H1 (cell line): ENCODE data around the gene EPG5. TPM values are rescaled to one million over a fixed set of nuclear protein-coding genes. Genes with fewer than 3 reads are reported as not detected.

Experiments
- CTCF ChIA-PET: fragments of 300-600 bp; sonication (Branson Sonifier 250); formaldehyde crosslinking; loops from one replicate; lab custom pipeline; 2021; ENCODE audit not compliant: partially characterized antibody; lab: Charles Lee
- POLR2A ChIA-PET: fragments of 300-600 bp; sonication (Branson Sonifier 250); formaldehyde crosslinking; loops from one replicate; lab custom pipeline; 2021; ENCODE audit warnings: inconsistent platforms; ENCODE audit not compliant: partially characterized antibody; lab: Charles Lee
- DNase-seq, 2 experiments: peaks; one replicate each; pipeline versions ENCODE4 v3.0.0 to v3.0.0-alpha.2; 2010 to 2022; ENCODE audit warnings: low spot score in 2 of 2, low read depth in 1 of 2, mixed read lengths in 1 of 2
- FAIRE-seq: peaks from 2 replicates; lab custom pipeline; 2011; peaks lifted over from hg19 to GRCh38; lab: Jason Lieb, UNC
- H2AFZ ChIP-seq: 2 replicates; pipeline ENCODE4 v1.8.1; 2012; ENCODE audit warnings: low read length, inconsistent platforms
- H2AK5ac ChIP-seq: 2 replicates; pipeline ENCODE4 v1.6.1; 2013; ENCODE audit warnings: low read depth, low read length
- H2BK120ac ChIP-seq: replicated peaks from 2 replicates; pipeline ENCODE3; 2013; ENCODE audit warnings: low read depth, low read length, inconsistent platforms
- H2BK12ac ChIP-seq: 2 replicates; pipeline ENCODE4 v1.6.1; 2013; ENCODE audit warnings: low read depth, low read length
- H2BK15ac ChIP-seq: 2 replicates; pipeline ENCODE4 v1.6.1; 2013; ENCODE audit warnings: low read length
- H2BK20ac ChIP-seq: 2 replicates; pipeline ENCODE4 v1.6.1; 2013; ENCODE audit warnings: low read length
- H2BK5ac ChIP-seq: 2 replicates; pipeline ENCODE4 v1.6.1; 2013; ENCODE audit warnings: low read depth, low read length
- H3K14ac ChIP-seq: 2 replicates; pipeline ENCODE4 v1.6.1; 2013; ENCODE audit warnings: inconsistent platforms; ENCODE audit not compliant: insufficient read length
- H3K18ac ChIP-seq: 2 replicates; pipeline ENCODE4 v1.6.1; 2013; ENCODE audit warnings: low read length; ENCODE audit errors: extremely low read depth
- H3K23ac ChIP-seq: 2 replicates; pipeline ENCODE4 v1.6.1; 2013; ENCODE audit warnings: inconsistent platforms; ENCODE audit not compliant: insufficient read length
- H3K23me2 ChIP-seq: 2 replicates; pipeline ENCODE4 v1.6.1; 2013; ENCODE audit warnings: low read depth, low read length
- H3K27ac ChIP-seq: 2 replicates; pipeline ENCODE4 v1.6.1; 2011; ENCODE audit warnings: low read depth, low read length, inconsistent platforms
- H3K27me3 ChIP-seq, 4 experiments: replicated peaks in 1 of 4; 1 replicate in 1 of 4; 2 replicates in 3 of 4; pipeline versions ENCODE4 v1.6.1 to v1.8.1; 2011 to 2013; ENCODE audit warnings: low read length in 3 of 4, mild to moderate bottlenecking in 3 of 4, inconsistent platforms in 2 of 4, mixed read lengths in 2 of 4, moderate library complexity in 1 of 4; ENCODE audit not compliant: control insufficient read depth in 3 of 4, insufficient read depth in 3 of 4; ENCODE audit errors: extremely low read depth in 1 of 4
- H3K36me3 ChIP-seq, 4 experiments: 2 replicates each; pipeline versions ENCODE4 v1.6.1 to v1.8.1; 2011 to 2013; ENCODE audit warnings: mild to moderate bottlenecking in 4 of 4, low read length in 3 of 4, moderate library complexity in 2 of 4, control low read depth in 1 of 4, inconsistent platforms in 1 of 4; ENCODE audit not compliant: insufficient read depth in 4 of 4, control insufficient read depth in 2 of 4
- H3K4ac ChIP-seq: replicated peaks from 2 replicates; pipeline ENCODE3; 2013; ENCODE audit warnings: low read length, low read depth, mixed read lengths, inconsistent platforms; ENCODE audit not compliant: insufficient read length
- H3K4me1 ChIP-seq, 4 experiments: replicated peaks in 1 of 4; 1 replicate in 1 of 4; 2 replicates in 3 of 4; pipeline versions ENCODE4 v1.6.1 to v1.8.1; 2011 to 2013; ENCODE audit warnings: low read length in 3 of 4, inconsistent platforms in 2 of 4, mixed read lengths in 1 of 4; ENCODE audit not compliant: insufficient read depth in 4 of 4, control insufficient read depth in 3 of 4
- H3K4me2 ChIP-seq, 2 experiments: 2 replicates each; pipeline versions ENCODE4 v1.6.1 to v1.8.1; 2011 to 2013; ENCODE audit warnings: low read depth in 2 of 2, low read length in 2 of 2, control low read depth in 1 of 2, inconsistent platforms in 1 of 2, mild to moderate bottlenecking in 1 of 2; ENCODE audit not compliant: insufficient read depth in 1 of 2
- H3K4me3 ChIP-seq, 4 experiments: fragments of 200-600, 300-600 bp in 1 of 4; sonication (generic), shearing (Covaris generic), sonication (Bioruptor Twin) in 1 of 4; 2 replicates each; pipeline versions ENCODE4 v1.5.1 to v1.8.1; 2011 to 2016; ENCODE audit warnings: low read length in 4 of 4, low read depth in 3 of 4, control low read depth in 2 of 4, inconsistent platforms in 2 of 4, mild to moderate bottlenecking in 2 of 4, mixed read lengths in 1 of 4, moderate library complexity in 1 of 4; ENCODE audit not compliant: insufficient read depth in 2 of 4; ENCODE audit errors: extremely low read depth in 1 of 4
- H3K56ac ChIP-seq: replicated peaks from 2 replicates; pipeline ENCODE3; 2013; ENCODE audit warnings: low read depth, mild to moderate bottlenecking, mixed read lengths, low read length, inconsistent platforms; ENCODE audit not compliant: insufficient read length
- H3K79me1 ChIP-seq: 2 replicates; pipeline ENCODE4 v1.6.1; 2013; ENCODE audit warnings: low read depth, low read length, control low read depth
- H3K79me2 ChIP-seq, 2 experiments: 2 replicates each; pipeline versions ENCODE4 v1.6.1 to v1.8.1; 2012 to 2013; ENCODE audit warnings: low read length in 2 of 2, mild to moderate bottlenecking in 2 of 2, inconsistent platforms in 1 of 2; ENCODE audit not compliant: insufficient read depth in 2 of 2, control insufficient read depth in 1 of 2
- H3K9ac ChIP-seq, 4 experiments: replicated peaks in 1 of 4; 1 replicate in 1 of 4; 2 replicates in 3 of 4; pipeline versions ENCODE4 v1.6.1 to v1.8.1; 2011 to 2013; ENCODE audit warnings: low read depth in 3 of 4, low read length in 3 of 4, control low read depth in 2 of 4, mild to moderate bottlenecking in 2 of 4, moderate library complexity in 2 of 4, inconsistent platforms in 1 of 4; ENCODE audit errors: extremely low read depth in 1 of 4
- H3K9me3 ChIP-seq, 2 experiments: 2 replicates each; pipeline versions ENCODE4 v1.6.1 to v1.8.1; 2012 to 2013; ENCODE audit warnings: mild to moderate bottlenecking in 2 of 2, moderate library complexity in 2 of 2, control low read depth in 1 of 2, inconsistent platforms in 1 of 2, low read depth in 1 of 2, low read length in 1 of 2, mixed read lengths in 1 of 2; ENCODE audit not compliant: insufficient read depth in 2 of 2
- H4K20me1 ChIP-seq, 2 experiments: replicated peaks in 1 of 2; 2 replicates each; pipeline versions ENCODE3 to v1.8.1; 2011 to 2013; ENCODE audit warnings: inconsistent platforms in 2 of 2, low read length in 2 of 2, mild to moderate bottlenecking in 1 of 2; ENCODE audit not compliant: insufficient read depth in 2 of 2, control insufficient read depth in 1 of 2
- H4K5ac ChIP-seq: 2 replicates; pipeline ENCODE4 v1.6.1; 2013; ENCODE audit warnings: low read length, low read depth, mixed read lengths, inconsistent platforms; ENCODE audit not compliant: insufficient read length
- H4K8ac ChIP-seq: 2 replicates; pipeline ENCODE4 v1.8.0; 2013; ENCODE audit warnings: mild to moderate bottlenecking, moderate library complexity, low read length, inconsistent platforms; ENCODE audit not compliant: insufficient read depth; ENCODE audit errors: extremely low read depth
- H4K91ac ChIP-seq: replicated peaks from 2 replicates; pipeline ENCODE3; 2013; ENCODE audit warnings: low read length, mixed read lengths, inconsistent platforms; ENCODE audit not compliant: insufficient read length
- CREB1 ChIP-seq: IDR thresholded peaks from 2 replicates; pipeline ENCODE4 v1.6.1; 2012; ENCODE audit warnings: inconsistent platforms
- E2F6 ChIP-seq: IDR thresholded peaks from 2 replicates; pipeline ENCODE4 v1.6.1; 2012; ENCODE audit warnings: inconsistent platforms
- SIN3A ChIP-seq, 2 experiments: IDR thresholded peaks in 1 of 2; conservative IDR thresholded peaks in 1 of 2; 2 replicates each; pipeline ENCODE4 v1.6.1; 2011 to 2012; ENCODE audit warnings: low read length in 2 of 2, improper control_type of control experiment in 1 of 2, low read depth in 1 of 2, mild to moderate bottlenecking in 1 of 2
- SRF ChIP-seq: IDR thresholded peaks from 2 replicates; pipeline ENCODE4 v1.6.1; 2011; ENCODE audit warnings: mild to moderate bottlenecking, low read depth, low read length, moderate library complexity
- WGBS, 2 experiments: shearing (Covaris generic) in 1 of 2; methylation state at CpG; one replicate each; pipeline versions ENCODE4 v1.1.6 to v1.1.7; 2013 to 2015; ENCODE audit warnings: low lambda C conversion rate in 2 of 2, mixed read lengths in 2 of 2, inconsistent platforms in 1 of 2, low coverage in 1 of 2, missing lambda C conversion rate in 1 of 2; ENCODE audit not compliant: insufficient replicate concordance in 2 of 2, insufficient coverage in 1 of 2, insufficient read length in 1 of 2; ENCODE audit errors: extremely low coverage in 1 of 2, missing lambda C conversion rate in 1 of 2; 5-methylcytosine and 5-hydroxymethylcytosine counted together
- polyA plus RNA-seq, 7 experiments: library from polyadenylated mRNA; depleted of rRNA in 3 of 7; stranded (reverse) in 5 of 7; unstranded in 2 of 7; fragments of >200 nt in 5 of 7; fragments of 200-250 nt in 2 of 7; gene quantifications; 1 replicate in 5 of 7; 2 replicates in 1 of 7; 4 replicates in 1 of 7; pipeline versions ENCODE4 v1.2.1 to v1.2.3, GENCODE V29; 2011 to 2013; ENCODE audit warnings: missing spikeins in 2 of 7, mixed read lengths in 2 of 7
- total RNA-seq: library from RNA; stranded (reverse); fragmentation: NEBNext Ultra II Directional; extraction: Animal tissue kit (Norgen Biotek cat#: 25700); gene quantifications from 2 replicates; pipeline ENCODE4 v1.2.1, GENCODE V29; 2021

The EPG5 gene
- total and polyA plus RNA-seq, 2 of the 8 experiments (the other 6 are each of a cell fraction or from before 2014, with no cell fraction given), result 14.1 to 18.3 TPM

- FAIRE-seq (peak; percentile 7), DNase-seq (no peak)
- POLR2A ChIA-PET, result no interaction called here
- Histone ChIP-seq H2BK5ac (no peak overlapping the region), H3K14ac (no peak overlapping the region), H3K36me3 (peaks cover 0 to 3% (median 2%) of the 10 kb centered on the region in 4 experiments; a peak in 4 of 8 replicates), H3K4me3 (no peak overlapping the region), H3K23me2 (no peaks in the 10 kb centered on the region), H2AFZ (no peak overlapping the region), H2BK12ac (no peak overlapping the region), H2AK5ac (no peak overlapping the region), H4K8ac (no peak overlapping the region), H3K27me3 (no peaks in the 10 kb centered on the region), H4K20me1 (no peaks in the 10 kb centered on the region), H3K23ac (no peak overlapping the region), H4K91ac (no peak overlapping the region), H3K27ac (no peak overlapping the region), H3K79me2 (no peaks in the 10 kb centered on the region), H3K4me1 (no peaks in the 10 kb centered on the region), H3K79me1 (no peaks in the 10 kb centered on the region), H3K4ac (no peak overlapping the region), H4K5ac (no peak overlapping the region), H2BK20ac (no peak overlapping the region), H2BK120ac (no peak overlapping the region), H3K18ac (no peak overlapping the region), H3K4me2 (no peak overlapping the region), H3K9me3 (no peaks in the 10 kb centered on the region), H3K9ac (no peak overlapping the region; a peak in 1 of 7 replicates), H2BK15ac (no peak overlapping the region), H3K56ac (no peak overlapping the region)
- CTCF ChIA-PET, result no interaction called here
- 85% methylated on average over 3 of the region's 3 CpGs; no CpG with 5 or more reads in 1 of the 2 experiments for WGBS, 2 experiments
- TF ChIP-seq E2F6 (no peak), CREB1 (no peak), SIN3A (conservative IDR thresholded peaks at IDR 0.05 in 1 of 2, IDR thresholded peaks at IDR 0.05 in 1 of 2; ENCODE audit: low read depth in 1 of 2, low read length in 2 of 2) (no peak), SRF (no peak)
These were observed 77.6 kb downstream of the EPG5 start for GRCh38 chr18:45889419-45890064.
